Gastroesophageal sphincter (tissue), 4 donors: Measurements from ENCODE around the gene C1QB. TPM values are rescaled to one million over a fixed set of nuclear protein-coding genes. Genes with fewer than 3 reads are reported as not detected.
A peak's percentile ranks its signal among the peaks of the same experiment; 100 is the strongest.

Source experiments
- ATAC-seq: fragments of 150-250 bp; one replicate; pipeline ENCODE4 v1.9.1; 2016; ENCODE audit warnings: mild to moderate bottlenecking, moderate library complexity
- H3K27ac ChIP-seq, 4 donors: fragments of 200-600 bp; sonication (generic) in 3 of 4; 1 replicate in 3 of 4; 2 replicates in 1 of 4; pipeline ENCODE4 v1.5.1; 2016 to 2019
- H3K27me3 ChIP-seq: fragments of 200-600 bp; sonication (generic); one replicate; pipeline ENCODE4 v1.5.1; 2019
- H3K36me3 ChIP-seq, 2 donors: fragments of 200-600 bp; sonication (generic); one replicate each; pipeline ENCODE4 v1.5.1; 2019; ENCODE audit warnings: control low read depth in 1 of 2
- H3K4me1 ChIP-seq, 3 donors: fragments of 200-600 bp; sonication (generic); 1 replicate in 2 of 3; 2 replicates in 1 of 3; pipeline ENCODE4 v1.5.1; 2016 to 2019; ENCODE audit warnings: control low read depth in 2 of 3
- H3K4me3 ChIP-seq, 2 donors: fragments of 200-600 bp; sonication (generic); one replicate each; pipeline ENCODE4 v1.5.1; 2019; ENCODE audit warnings: mild to moderate bottlenecking in 1 of 2, moderate library complexity in 1 of 2
- H3K9me3 ChIP-seq, 3 donors: fragments of 200-600 bp; sonication (generic); one replicate each; pipeline ENCODE4 v1.5.1; 2017 to 2019; ENCODE audit warnings: control low read depth in 2 of 3
- EP300 ChIP-seq: sonication (generic); formaldehyde crosslinking; IDR thresholded peaks from one replicate; pipeline ENCODE4 v1.6.1; 2017; ENCODE audit warnings: antibody characterized with exemption, mild to moderate bottlenecking
- POLR2A ChIP-seq, 2 donors: fragments of 450-650 bp; IDR thresholded peaks; one replicate each; pipeline ENCODE4 v1.6.1; 2017; ENCODE audit warnings: antibody characterized with exemption in 2 of 2, mild to moderate bottlenecking in 2 of 2, moderate library complexity in 1 of 2
- POLR2AphosphoS5 ChIP-seq: sonication (generic); formaldehyde crosslinking; IDR thresholded peaks from one replicate; pipeline ENCODE4 v1.6.1; 2017; ENCODE audit warnings: antibody characterized with exemption
- WGBS, 2 donors: methylation state at CpG; one replicate each; pipeline ENCODE4 v1.1.5; 2018; ENCODE audit warnings: low coverage in 1 of 2; 5-methylcytosine and 5-hydroxymethylcytosine counted together
- total RNA-seq, 4 donors: library from RNA; depleted of rRNA; stranded (reverse); fragments of >200 nt; gene quantifications; one replicate each; pipeline ENCODE4 v1.1.0, GENCODE V29; 2016
- TF ChIP-seq, protein P1 (sequence below), 4 experiments: fragments of 200-600 bp in 2 of 4; fragments of 450-650 bp in 2 of 4; sonication (generic) in 1 of 4; IDR thresholded peaks; one replicate each; pipeline ENCODE4 v1.5.1; 2017 to 2019; ENCODE audit warnings: antibody characterized with exemption in 4 of 4, mild to moderate bottlenecking in 2 of 4, moderate library complexity in 2 of 4

The C1QB gene
- total RNA-seq, 4 donors from 2014 or later: 37.0 to 607 (median 249) TPM

DNA sequence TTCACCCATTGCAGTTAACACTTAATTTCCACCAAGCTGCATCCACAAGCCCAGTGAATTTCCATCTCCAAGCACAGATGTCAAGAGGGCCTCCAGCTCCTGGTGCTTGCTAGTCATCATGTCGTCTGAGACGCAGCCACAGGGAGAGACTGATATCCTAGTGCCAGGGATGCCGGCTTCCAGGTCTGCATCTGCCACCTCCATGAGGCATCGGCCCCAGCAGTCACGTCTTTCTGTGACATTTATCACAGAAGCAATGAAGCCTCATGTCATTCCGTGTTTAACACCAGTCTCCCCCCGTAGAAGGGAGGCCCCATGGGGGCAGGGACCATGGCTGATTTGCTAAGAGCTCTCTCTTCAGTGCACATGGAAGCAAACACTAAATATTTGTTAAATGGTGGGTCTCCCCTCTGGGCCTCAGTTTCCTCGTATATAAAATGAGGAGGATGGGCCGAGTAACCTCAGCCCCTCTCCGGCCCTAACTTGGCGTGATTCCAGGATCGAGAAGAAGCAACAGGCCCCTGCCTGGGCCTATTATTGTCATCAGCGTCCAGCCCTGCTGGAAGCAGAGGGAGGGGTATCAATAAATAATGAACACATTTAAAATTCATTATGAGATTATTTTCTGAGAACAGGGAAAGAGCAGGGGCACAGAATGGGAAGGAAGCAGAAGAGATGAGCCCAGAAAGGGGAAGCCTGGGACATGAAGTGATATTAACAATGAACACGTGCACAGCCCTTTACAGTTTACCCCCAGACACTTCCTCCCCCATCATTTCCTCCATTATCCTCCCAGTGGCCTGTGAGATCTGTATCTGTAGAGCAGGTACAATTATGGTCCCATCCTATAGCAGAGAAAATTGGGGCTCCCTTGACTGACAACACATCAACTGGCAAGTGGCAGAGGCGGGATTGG is 837 bp upstream of the C1QB start:
- H3K9me3 ChIP-seq: no peaks in the 10 kb centered on the region
- 58 to 62% methylated on average over 6 to 11 of the region's 15 CpGs for WGBS, 2 donors
- TF ChIP-seq, protein P1, sequence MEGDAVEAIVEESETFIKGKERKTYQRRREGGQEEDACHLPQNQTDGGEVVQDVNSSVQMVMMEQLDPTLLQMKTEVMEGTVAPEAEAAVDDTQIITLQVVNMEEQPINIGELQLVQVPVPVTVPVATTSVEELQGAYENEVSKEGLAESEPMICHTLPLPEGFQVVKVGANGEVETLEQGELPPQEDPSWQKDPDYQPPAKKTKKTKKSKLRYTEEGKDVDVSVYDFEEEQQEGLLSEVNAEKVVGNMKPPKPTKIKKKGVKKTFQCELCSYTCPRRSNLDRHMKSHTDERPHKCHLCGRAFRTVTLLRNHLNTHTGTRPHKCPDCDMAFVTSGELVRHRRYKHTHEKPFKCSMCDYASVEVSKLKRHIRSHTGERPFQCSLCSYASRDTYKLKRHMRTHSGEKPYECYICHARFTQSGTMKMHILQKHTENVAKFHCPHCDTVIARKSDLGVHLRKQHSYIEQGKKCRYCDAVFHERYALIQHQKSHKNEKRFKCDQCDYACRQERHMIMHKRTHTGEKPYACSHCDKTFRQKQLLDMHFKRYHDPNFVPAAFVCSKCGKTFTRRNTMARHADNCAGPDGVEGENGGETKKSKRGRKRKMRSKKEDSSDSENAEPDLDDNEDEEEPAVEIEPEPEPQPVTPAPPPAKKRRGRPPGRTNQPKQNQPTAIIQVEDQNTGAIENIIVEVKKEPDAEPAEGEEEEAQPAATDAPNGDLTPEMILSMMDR (IDR thresholded peaks at IDR 0.05): no peak
- TF ChIP-seq EP300: no peak
- no peak for TF ChIP-seq POLR2A (IDR thresholded peaks at IDR 0.05)
- no peak for TF ChIP-seq POLR2AphosphoS5
- ATAC-seq: peak; percentile 48
- no peak overlapping the region for H3K27ac ChIP-seq
- peaks cover 52% of the 10 kb centered on the region for H3K27me3 ChIP-seq
- H3K36me3 ChIP-seq: no peaks in the 10 kb centered on the region
- no peaks in the 10 kb centered on the region for H3K4me1 ChIP-seq
- H3K4me3 ChIP-seq: no peak overlapping the region

GRCh38 chr1:22654692-22655091 is 1.7 kb downstream of the C1QB start:
- 46 to 82% methylated on average over 2 to 4 of the region's 5 CpGs for WGBS, 2 donors
- TF ChIP-seq POLR2A (IDR thresholded peaks at IDR 0.05) (no peak), POLR2AphosphoS5 (no peak), EP300 (no peak)
- TF ChIP-seq, protein P1 (IDR thresholded peaks at IDR 0.05): no peak
- Histone ChIP-seq H3K4me1 (no peaks in the 10 kb centered on the region), H3K9me3 (no peaks in the 10 kb centered on the region), H3K36me3 (no peaks in the 10 kb centered on the region), H3K27ac (no peak overlapping the region), H3K27me3 (peaks cover 74% of the 10 kb centered on the region), H3K4me3 (peak overlapping the region in 1 of 2 donors; percentile 39)
- ATAC-seq: no peak

- Histone ChIP-seq H3K4me3 (no peak overlapping the region), H3K36me3 (no peaks in the 10 kb centered on the region), H3K4me1 (no peaks in the 10 kb centered on the region), H3K9me3 (no peaks in the 10 kb centered on the region), H3K27me3 (peaks cover 85% of the 10 kb centered on the region), H3K27ac (no peak overlapping the region)
- no peak for ATAC-seq
- 44 to 100% methylated on average over 1 to 3 of the region's 3 CpGs for WGBS, 2 donors
- TF ChIP-seq POLR2AphosphoS5 (no peak), EP300 (no peak), POLR2A (IDR thresholded peaks at IDR 0.05) (no peak)
- TF ChIP-seq, protein P1 (IDR thresholded peaks at IDR 0.05): no peak
Observed at GRCh38 chr1:22658385-22659163, 5.5 kb downstream of the C1QB start.

- no peaks in the 10 kb centered on the region for H3K9me3 ChIP-seq
- ATAC-seq: no peak
- no peaks in the 10 kb centered on the region for H3K36me3 ChIP-seq
- WGBS, 2 donors: 90% methylated on average over 2 of the region's 19 CpGs; no CpG with 5 or more reads in 1 of the 2 donors
- H3K27me3 ChIP-seq: peaks cover 71% of the 10 kb centered on the region
- TF ChIP-seq, protein P1 (IDR thresholded peaks at IDR 0.05): no peak
- TF ChIP-seq POLR2AphosphoS5 (no peak), EP300 (no peak), POLR2A (IDR thresholded peaks at IDR 0.05) (no peak)
- no peaks in the 10 kb centered on the region for H3K4me1 ChIP-seq
- no peak overlapping the region for H3K27ac ChIP-seq
- H3K4me3 ChIP-seq: no peak overlapping the region
Observed at GRCh38 chr1:22660716-22661241, 7.7 kb downstream of the C1QB start.
